WERI-Rb-1 (cell line): ENCODE measurements around the gene ADGRF5.

ENCODE experiments used
- DNase-seq: peaks from one replicate; pipeline ENCODE4 v3.0.0-alpha.2; 2020
- H3K27ac ChIP-seq: fragments of 250-450 bp; sonication (Bioruptor Pico); 2 replicates; pipeline ENCODE4 v1.5.1; 2020; ENCODE audit warnings: mild to moderate bottlenecking, moderate library complexity
- H3K27me3 ChIP-seq: fragments of 250-450 bp; sonication (Bioruptor Pico); 2 replicates; pipeline ENCODE4 v1.5.1; 2021; ENCODE audit warnings: mild to moderate bottlenecking, low read depth, moderate library complexity; ENCODE audit not compliant: insufficient read depth, severe bottlenecking
- H3K36me3 ChIP-seq: fragments of 250-450 bp; sonication (Bioruptor Pico); 2 replicates; pipeline ENCODE4 v1.5.1; 2020; ENCODE audit warnings: mild to moderate bottlenecking, moderate library complexity
- H3K4me3 ChIP-seq: 2 replicates; pipeline ENCODE4 v1.5.1; 2011; ENCODE audit warnings: low read depth, mild to moderate bottlenecking, control low read depth, low read length
- H3K9me3 ChIP-seq: fragments of 250-450 bp; sonication (Bioruptor Pico); 2 replicates; pipeline ENCODE4 v1.5.1; 2021; ENCODE audit warnings: mild to moderate bottlenecking, moderate library complexity; ENCODE audit not compliant: severe bottlenecking
- CTCF ChIP-seq: IDR thresholded peaks from 2 replicates; pipeline ENCODE4 v1.5.1; 2011; ENCODE audit warnings: low read depth, mild to moderate bottlenecking, control low read depth, inconsistent platforms, low read length

The ADGRF5 gene

GRCh38 chr6:46828939-46829338, 92.8 kb downstream of the ADGRF5 start:
- no peaks in the 10 kb centered on the region for H3K27me3 ChIP-seq
- H3K36me3 ChIP-seq = no peaks in the 10 kb centered on the region
- no peak for DNase-seq
- no peak overlapping the region for H3K27ac ChIP-seq
- no peak for TF ChIP-seq CTCF
- H3K9me3 ChIP-seq = no peaks in the 10 kb centered on the region
- H3K4me3 ChIP-seq = no peak overlapping the region

GRCh38 chr6:46821458-46821881, 100.3 kb downstream of the ADGRF5 start:
- no peaks in the 10 kb centered on the region for H3K36me3 ChIP-seq
- no peak for DNase-seq
- no peak overlapping the region for H3K4me3 ChIP-seq
- H3K27ac ChIP-seq = no peak overlapping the region
- H3K27me3 ChIP-seq = no peaks in the 10 kb centered on the region
- TF ChIP-seq CTCF = no peak
- no peaks in the 10 kb centered on the region for H3K9me3 ChIP-seq

GRCh38 chr6:46819561-46819960, 102.2 kb downstream of the ADGRF5 start:
- Histone ChIP-seq H3K36me3 (no peaks in the 10 kb centered on the region), H3K4me3 (no peak overlapping the region), H3K27ac (no peak overlapping the region), H3K9me3 (no peaks in the 10 kb centered on the region), H3K27me3 (no peaks in the 10 kb centered on the region)
- TF ChIP-seq CTCF = no peak
- DNase-seq = no peak

GRCh38 chr6:46816626-46817025, 105.1 kb downstream of the ADGRF5 start:
- H3K27me3 ChIP-seq = no peaks in the 10 kb centered on the region
- H3K4me3 ChIP-seq = no peak overlapping the region
- H3K36me3 ChIP-seq = no peaks in the 10 kb centered on the region
- H3K9me3 ChIP-seq = no peaks in the 10 kb centered on the region
- TF ChIP-seq CTCF = no peak
- DNase-seq = peak; percentile 43
- H3K27ac ChIP-seq = no peak overlapping the region

- no peaks in the 10 kb centered on the region for H3K9me3 ChIP-seq
- H3K4me3 ChIP-seq = no peak overlapping the region
- H3K27me3 ChIP-seq = no peaks in the 10 kb centered on the region
- no peak for TF ChIP-seq CTCF
- peak; percentile 32 for DNase-seq
- H3K27ac ChIP-seq = no peak overlapping the region
- no peaks in the 10 kb centered on the region for H3K36me3 ChIP-seq
Measured at GRCh38 chr6:46815130-46815529, 106.6 kb downstream of the ADGRF5 start.

- TF ChIP-seq CTCF = no peak
- no peaks in the 10 kb centered on the region for H3K36me3 ChIP-seq
- no peaks in the 10 kb centered on the region for H3K27me3 ChIP-seq
- H3K4me3 ChIP-seq = no peak overlapping the region
- no peak overlapping the region for H3K27ac ChIP-seq
- H3K9me3 ChIP-seq = no peaks in the 10 kb centered on the region
- no peak for DNase-seq
Measured at GRCh38 chr6:46808806-46809205, 112.9 kb downstream of the ADGRF5 start.
